ENCODE data around the gene NLRP13.

DNA sequence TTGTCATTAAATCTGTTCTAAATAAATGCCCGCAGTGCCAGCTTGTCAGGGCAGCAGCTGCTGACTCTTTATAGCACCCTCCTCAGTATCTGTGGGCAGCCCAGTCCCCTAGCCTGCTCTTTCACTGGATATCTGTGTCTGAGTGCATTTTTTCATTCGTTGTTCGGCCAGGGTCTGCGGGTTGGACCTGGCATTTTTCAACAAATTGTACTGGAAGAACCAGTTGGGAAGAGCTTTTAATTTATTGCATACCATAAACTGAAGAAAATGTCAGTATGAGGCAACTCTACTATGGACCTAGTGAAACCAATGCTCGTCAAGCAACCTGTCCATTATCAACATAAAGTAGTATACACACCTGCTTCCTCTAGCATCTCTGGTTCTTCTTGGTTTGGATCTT, 8.6 kb downstream of the NLRP13 start:
- no peak for TF ChIP-seq ZNF384 (IDR thresholded peaks at IDR 0.05)
- TF ChIP-seq NFRKB (IDR thresholded peaks at IDR 0.05) = no peak
- TF ChIP-seq BHLHE40 (IDR thresholded peaks at IDR 0.05; ENCODE audit: borderline replicate concordance) = no peak
- no peak for TF ChIP-seq FOXA1 (IDR thresholded peaks at IDR 0.05)
- TF ChIP-seq L3MBTL2 (conservative IDR thresholded peaks at IDR 0.05) = no peak
- no peak for TF ChIP-seq FOXM1 (IDR thresholded peaks at IDR 0.05; ENCODE audit: borderline replicate concordance)
- no peak for TF ChIP-seq SUZ12 (IDR thresholded peaks at IDR 0.05)
- TF ChIP-seq ELF4 (IDR thresholded peaks at IDR 0.05) = no peak
- TF ChIP-seq SP1 (IDR thresholded peaks at IDR 0.05) = no peak
- no peak for TF ChIP-seq LEF1 (IDR thresholded peaks at IDR 0.05; ENCODE audit: borderline replicate concordance)
